ENCODE data around the gene GNB1L.
"Not testable (repeated sequence)": the region's sequence is repeated elsewhere in the genome, so short reads cannot be mapped to it uniquely, and the experiment has no call there.

GNB1L gene

DNA sequence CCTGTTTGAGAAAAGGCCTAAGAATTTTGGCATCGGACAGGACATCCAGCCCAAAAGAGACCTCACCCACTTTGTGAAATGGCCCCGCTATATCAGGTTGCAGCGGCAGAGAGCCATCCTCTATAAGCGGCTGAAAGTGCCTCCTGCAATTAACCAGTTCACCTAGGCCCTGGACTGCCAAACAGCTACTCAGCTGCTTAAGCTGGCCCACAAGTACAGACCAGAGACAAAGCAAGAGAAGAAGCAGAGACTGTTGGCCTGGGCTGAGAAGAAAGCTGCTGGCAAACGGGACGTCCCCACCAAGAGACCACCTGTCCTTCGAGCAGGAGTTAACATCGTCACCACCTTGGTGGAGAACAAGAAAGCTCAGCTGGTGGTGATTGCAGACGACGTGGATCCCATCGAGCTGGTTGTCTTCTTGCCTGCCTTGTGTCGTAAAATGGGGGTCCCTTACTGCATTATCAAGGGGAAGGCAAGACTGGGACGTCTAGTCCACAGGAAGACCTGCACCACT is 62.2 kb downstream of the GNB1L start:
- DNase-seq = not testable (repeated sequence)

DNA sequence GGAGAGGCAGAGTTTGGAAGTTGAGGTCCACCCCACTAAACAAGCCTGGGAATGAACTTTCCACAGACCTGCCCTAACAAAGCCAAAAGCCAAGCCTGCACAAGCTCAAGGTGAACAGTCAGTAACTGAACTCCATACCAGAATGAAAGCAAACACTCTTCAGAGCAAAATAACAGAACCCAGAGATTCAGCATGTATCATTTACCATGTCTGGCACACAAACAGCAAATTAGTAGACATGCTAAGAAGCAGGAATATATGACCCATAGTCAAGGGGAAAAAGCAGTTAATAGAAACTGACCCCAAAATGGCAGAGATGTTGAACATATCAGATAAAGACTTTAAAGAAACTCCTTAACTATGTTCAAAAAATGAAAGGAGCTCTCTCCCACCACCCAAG is 62.8 kb downstream of the GNB1L start:
- DNase-seq = no peak

DNA sequence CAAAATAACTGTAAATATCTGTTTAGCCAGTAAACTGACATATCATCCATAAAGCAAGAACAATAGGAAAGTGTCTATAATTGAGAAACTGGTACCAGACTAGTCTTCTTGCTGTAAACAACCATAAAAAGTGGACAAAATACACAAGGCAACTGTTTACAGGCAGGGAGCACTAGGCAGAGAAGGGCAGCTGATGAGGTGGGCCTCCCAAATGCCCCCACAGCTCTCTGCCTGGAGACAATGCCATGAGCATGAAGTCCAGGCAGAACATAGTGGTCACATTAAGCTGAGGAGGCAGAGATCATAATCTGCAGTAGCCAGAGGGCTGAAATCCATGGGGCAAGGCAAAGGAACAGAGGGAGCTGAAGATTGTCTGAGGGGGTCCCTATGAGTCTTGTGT is 63.4 kb downstream of the GNB1L start:
- no peak for DNase-seq

DNA sequence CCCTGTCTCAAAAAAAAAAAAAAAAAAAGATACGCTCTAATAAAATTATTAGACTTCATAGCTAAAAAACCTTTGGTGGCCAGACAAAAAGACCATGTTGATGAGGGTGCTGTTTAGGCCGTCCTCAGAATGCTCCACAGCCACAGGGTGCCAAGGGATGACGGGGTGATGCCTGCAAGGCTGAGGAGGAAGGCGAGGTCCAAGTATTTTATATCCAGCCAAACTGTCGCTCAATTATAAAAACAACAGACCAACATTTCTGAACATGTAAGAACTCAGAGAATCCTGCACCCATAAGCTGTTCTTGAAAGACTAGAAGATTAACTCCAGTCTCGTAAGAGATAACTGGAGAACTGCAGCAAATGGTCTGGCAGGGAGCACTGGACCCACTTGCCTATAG is 64.8 kb downstream of the GNB1L start:
- DNase-seq = no peak

DNA sequence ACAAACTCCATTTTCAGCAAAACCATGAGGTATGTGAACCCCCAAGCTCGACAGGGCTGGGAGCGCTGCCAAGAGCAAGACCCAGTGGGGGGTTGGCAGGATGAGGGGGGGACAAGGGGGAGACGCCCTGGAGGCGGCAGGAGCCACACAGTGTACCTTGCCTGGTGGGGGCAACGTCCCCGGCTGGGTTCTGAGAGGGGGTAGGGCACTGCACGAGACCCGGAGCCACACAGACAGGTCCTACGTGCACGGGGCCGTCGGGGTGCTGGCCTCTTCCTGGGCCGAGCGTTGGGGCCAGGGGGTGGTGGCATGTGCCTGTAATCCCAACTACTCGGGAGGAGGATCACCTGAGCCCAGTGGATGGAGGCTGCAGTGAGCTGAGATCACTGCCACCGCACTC is 65.3 kb downstream of the GNB1L start:
- DNase-seq = no peak

DNA sequence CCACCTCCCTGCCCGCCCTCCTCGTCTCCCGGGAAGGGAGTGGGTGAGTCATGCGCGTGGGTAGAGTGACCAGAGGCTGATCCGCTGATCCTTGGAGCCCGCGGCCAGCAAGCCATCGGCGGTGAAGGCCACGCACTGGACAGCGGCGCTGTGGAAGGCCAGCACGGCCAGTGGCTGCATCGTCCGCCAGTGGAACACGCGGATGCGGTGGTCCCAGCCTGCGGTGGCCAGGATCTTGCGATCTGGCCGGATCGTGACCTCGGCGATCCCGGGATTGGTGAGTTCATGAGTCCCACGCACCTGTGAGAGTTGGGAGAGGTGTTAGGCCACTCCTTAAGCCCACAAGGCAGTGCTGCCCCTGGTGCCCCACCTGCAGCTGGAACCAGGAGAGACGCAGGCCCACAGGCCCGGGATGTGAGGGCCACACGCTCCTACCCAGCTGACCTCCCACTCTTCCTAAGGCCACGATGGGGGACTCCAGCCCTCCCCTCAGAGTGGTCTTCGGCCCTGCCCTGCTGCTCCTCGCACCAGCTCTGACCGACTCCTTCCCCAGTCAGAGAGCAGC is 65.9 kb downstream of the GNB1L start:
- no peak for DNase-seq

DNA sequence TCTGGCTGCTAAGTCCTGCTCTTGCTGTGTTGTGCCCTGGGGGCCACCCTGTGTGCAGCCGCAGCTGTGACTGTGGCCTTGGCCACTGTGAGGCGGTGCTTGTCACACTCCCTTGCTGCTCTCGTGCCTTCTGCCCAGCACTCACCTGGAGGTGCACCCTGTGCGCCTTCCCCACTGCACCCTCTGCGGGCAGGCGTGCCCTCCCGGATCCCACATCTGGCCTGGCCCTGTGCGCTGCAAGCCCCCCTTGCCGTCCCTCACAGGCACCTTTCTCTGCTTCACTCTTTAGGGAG is 66.9 kb downstream of the GNB1L start:
- no peak for DNase-seq

- no peak for DNase-seq
Measured at GRCh38 chr22:19786959-19787848, 67.5 kb downstream of the GNB1L start.

GRCh38 chr22:19786264-19786585 is 68.4 kb downstream of the GNB1L start:
- DNase-seq = no peak

- DNase-seq = no peak
Measured at GRCh38 chr22:19785461-19786263, 69.0 kb downstream of the GNB1L start.

- DNase-seq = no peak
Measured at GRCh38 chr22:19784384-19785175, 70.1 kb downstream of the GNB1L start.

DNA sequence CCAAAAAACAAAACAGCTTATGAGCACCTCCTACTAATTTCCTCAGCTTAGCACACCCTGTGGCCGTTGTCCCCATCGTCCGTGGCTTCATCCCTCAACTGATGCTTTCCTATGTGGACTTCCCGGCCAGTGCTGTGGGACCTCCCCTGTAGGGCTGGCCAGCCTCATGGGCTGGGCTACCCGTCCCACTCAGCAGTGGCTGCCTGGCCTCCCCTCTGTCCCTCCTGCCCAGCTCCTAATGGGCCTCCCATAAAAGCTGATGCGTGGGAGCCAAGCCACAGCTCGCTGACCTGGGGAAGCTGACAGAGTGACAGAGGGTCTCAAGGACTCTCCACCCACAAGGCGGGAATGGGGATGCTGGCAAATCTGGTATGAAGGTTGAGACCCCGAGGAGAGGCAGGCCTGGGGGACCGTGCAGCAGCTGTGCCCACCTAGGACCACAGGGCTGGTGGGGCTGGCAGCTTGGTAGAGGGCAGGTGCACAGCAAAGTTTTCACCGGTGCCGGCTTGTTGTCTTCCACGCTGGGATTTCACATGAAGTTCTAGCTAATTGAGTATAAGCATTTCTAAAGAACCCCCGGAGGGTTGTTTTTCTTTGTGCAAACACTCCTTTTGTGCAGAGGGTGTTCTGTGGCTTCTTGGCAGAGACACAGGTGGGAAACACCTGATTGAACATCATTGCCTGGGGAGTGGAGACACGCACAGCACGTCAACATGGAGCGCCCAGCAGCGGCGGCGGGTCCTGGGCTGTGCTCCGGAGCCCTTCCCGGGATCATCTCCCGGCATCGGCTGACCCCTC is 70.9 kb downstream of the GNB1L start:
- DNase-seq = no peak

- DNase-seq = no peak
Measured at GRCh38 chr22:19782533-19782932, 72.1 kb downstream of the GNB1L start.

DNA sequence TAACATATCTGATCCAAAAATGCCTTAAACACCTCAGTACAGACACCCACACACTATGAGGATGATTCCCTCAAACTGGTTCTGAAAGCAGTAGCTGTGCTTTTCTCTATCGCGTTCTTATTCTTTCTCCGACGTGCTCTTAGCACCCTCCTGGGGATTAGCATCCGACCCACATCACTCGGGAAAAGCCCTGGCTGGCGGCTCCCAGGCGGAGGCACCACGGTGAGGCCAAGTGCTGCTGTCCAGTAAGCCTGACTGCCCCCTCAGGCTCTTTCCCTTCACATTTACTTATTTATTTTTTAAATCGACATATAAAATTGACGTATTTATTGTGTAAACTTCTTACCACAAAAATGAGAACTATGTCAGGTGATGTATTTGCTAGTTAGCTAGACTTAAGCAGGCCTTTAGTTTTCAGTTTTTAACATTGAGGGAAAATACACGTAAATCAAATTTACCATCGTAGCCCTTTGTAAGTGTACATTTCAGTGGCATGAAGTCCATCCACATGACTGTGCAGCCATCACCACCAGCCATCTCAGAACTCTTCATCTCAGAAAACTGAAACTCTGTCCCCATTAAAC is 74.9 kb downstream of the GNB1L start:
- no peak for DNase-seq

DNA sequence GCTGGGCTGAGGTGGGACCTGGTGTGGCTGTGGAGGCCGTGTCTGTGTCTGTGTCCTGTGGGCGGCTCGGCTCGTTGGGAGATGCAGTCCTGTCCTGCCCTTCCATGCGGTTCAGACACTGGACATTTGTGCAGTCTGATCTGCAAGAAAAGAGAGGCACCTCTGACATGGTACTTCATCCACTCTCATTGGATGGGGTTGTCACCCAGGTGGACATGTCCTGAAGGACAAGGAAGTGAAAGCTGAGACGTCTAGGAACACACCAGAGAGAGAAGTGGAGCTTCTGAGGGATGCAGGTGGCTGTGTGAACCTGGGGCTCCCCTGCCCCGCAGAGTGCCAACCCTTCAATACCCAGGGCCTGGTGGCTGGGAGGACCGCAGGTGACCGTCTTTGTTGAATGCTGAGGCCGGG is 75.7 kb downstream of the GNB1L start:
- DNase-seq = no peak

- DNase-seq = not testable (repeated sequence)
Measured at GRCh38 chr22:19777192-19777591, 77.5 kb downstream of the GNB1L start.

GRCh38 chr22:19776433-19777031 is 78.1 kb downstream of the GNB1L start:
- DNase-seq = no peak

- DNase-seq = no peak
Measured at GRCh38 chr22:19775496-19776325, 79.0 kb downstream of the GNB1L start.

- DNase-seq = no peak
Measured at GRCh38 chr22:19774628-19775027, 80.0 kb downstream of the GNB1L start.

DNA sequence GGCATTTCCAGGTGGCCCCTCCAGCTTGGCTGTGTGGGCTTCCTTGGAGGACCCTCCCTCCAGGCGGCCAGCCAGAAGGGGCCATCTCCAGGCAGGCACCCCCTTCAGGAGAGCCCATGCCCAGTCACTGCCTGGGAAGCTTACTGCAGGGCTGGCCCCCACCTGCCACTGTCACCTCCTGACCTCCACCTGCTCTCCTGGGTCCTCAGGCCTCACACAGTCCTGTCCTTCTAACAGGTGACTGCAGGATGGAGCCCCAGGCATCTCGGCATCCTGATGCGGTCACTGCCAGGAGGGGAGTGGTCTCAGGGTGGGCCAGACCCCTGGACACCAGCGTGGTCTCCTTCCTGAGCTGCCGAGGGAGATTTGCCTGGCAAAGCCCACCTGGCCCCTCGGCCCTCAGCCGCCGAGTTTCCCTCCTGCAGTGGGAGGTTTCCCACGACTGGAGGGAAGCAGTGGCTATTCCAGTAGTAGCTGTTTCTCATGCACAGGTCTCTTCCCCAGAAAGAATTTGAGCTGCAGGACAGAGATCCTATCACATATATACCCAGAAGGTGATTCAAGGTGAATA is 81.1 kb downstream of the GNB1L start:
- DNase-seq = no peak

Measured in NK-92 treated with Interleukin-12 subunit alpha and Interleukin-12 subunit beta, amount 100 ng/mL, for 24 hours (cell line).